Measurements from ENCODE around the gene CAMK2D.

DNA sequence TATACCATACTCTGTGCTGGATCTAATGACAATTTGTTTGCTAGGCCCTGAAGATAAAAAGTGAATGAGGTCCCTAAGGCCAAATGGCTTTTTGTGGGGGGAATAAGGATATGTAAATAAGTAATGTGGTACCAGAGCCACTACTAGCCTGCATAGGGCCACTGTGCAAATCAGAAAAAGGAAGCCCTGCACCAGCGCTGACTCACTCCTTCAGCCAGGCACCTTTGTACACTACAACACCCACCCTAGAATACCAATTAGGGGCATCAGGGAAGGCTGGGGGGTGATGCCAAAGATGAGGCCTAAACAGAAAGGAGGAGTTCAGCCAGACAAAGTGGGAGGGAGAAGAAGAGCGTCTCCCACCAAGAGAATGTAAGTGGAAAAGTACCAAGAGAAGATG is 122.2 kb downstream of the CAMK2D start:
- no peak for TF ChIP-seq CTCF (IDR thresholded peaks at IDR 0.05; ENCODE audit: low read depth, low read length, missing input control)
- TF ChIP-seq SP1 (IDR thresholded peaks at IDR 0.05) = no peak
- no peak for TF ChIP-seq RAD21 (IDR thresholded peaks at IDR 0.05)
- TF ChIP-seq, protein P1, sequence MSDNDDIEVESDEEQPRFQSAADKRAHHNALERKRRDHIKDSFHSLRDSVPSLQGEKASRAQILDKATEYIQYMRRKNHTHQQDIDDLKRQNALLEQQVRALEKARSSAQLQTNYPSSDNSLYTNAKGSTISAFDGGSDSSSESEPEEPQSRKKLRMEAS (IDR thresholded peaks at IDR 0.05) = no peak
- TF ChIP-seq, protein P2, sequence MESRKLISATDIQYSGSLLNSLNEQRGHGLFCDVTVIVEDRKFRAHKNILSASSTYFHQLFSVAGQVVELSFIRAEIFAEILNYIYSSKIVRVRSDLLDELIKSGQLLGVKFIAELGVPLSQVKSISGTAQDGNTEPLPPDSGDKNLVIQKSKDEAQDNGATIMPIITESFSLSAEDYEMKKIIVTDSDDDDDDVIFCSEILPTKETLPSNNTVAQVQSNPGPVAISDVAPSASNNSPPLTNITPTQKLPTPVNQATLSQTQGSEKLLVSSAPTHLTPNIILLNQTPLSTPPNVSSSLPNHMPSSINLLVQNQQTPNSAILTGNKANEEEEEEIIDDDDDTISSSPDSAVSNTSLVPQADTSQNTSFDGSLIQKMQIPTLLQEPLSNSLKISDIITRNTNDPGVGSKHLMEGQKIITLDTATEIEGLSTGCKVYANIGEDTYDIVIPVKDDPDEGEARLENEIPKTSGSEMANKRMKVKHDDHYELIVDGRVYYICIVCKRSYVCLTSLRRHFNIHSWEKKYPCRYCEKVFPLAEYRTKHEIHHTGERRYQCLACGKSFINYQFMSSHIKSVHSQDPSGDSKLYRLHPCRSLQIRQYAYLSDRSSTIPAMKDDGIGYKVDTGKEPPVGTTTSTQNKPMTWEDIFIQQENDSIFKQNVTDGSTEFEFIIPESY (IDR thresholded peaks at IDR 0.05) = no peak
